ENCODE data around the gene TGFBR3. TPM values are rescaled to one million over a fixed set of nuclear protein-coding genes. Genes with fewer than 3 reads are reported as not detected.
"Not testable (repeated sequence)": the region's sequence is repeated elsewhere in the genome, so short reads cannot be mapped to it uniquely, and the experiment has no call there.

The TGFBR3 gene
- total RNA-seq, 1 experiment from 2014 or later = not detected

DNA sequence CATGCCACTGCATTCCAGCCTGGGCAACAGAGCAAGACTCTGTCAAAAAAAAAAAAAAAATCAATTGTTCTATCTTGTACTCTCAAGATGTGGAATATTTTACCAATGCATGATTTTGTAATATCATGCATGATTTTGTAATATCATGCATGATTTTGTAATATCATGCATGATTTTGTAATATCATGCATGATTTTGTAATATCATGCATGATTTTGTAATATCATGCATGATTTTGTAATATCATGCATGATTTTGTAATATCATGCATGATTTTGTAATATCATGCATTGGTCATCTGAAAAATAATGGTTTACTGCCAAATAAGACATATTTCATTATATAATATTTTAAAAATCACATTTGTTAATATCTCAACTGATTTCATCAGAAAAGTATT is 45.7 kb downstream of the TGFBR3 start:
- not testable (repeated sequence) for H3K4me1 ChIP-seq (ENCODE audit: low read length); H3K4me3 ChIP-seq (ENCODE audit: low read length); H3K9me2 ChIP-seq (replicated peaks; ENCODE audit: insufficient read depth, low read length); H3K4me2 ChIP-seq (ENCODE audit: low read depth, low read length, poor library complexity, severe bottlenecking); H3K27me3 ChIP-seq (ENCODE audit: low read length); H4K20me1 ChIP-seq (ENCODE audit: insufficient read depth, low read depth, low read length); H3K36me3 ChIP-seq (ENCODE audit: insufficient read depth, low read length); H3K79me2 ChIP-seq (ENCODE audit: low read length); H3K27ac ChIP-seq (ENCODE audit: low read length); H2AFZ ChIP-seq (ENCODE audit: low read length); H3K9me3 ChIP-seq (ENCODE audit: low read length); DNase-seq; H3K9ac ChIP-seq (ENCODE audit: low read length)

DNA sequence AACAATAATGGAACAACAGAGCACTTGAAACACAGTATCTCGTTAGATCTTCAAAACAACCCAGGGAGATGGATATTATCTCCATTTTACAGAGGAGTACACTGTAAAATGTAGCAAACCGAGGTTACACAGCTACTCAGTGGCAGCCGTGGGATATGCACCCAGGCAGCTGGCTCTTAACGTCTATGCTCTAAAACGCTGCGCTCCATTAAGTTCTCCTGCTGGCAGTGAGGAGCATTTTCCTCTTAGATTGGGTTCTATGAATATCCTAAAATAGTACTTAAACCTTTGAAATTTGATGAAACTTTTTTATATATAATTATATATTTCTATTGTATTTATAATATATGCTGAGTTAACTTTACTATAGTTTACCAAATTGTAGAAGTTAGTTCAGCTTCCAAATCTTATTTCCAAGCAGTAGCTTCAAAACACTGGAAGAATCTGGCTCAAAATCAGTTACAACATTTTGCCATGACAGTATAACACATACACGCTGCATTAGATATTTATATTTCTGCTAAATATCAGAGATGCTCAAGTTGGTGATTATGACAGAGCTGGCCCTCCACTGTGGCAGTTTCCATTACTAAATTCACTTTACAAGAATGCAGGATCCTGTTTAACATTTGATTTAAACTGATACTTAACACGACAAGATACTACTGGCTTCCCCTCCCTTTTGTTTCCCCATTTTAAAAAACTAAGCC is 49.5 kb downstream of the TGFBR3 start:
- H4K20me1 ChIP-seq (ENCODE audit: insufficient read depth, low read depth, low read length) = no peaks in the 10 kb centered on the region
- H3K27ac ChIP-seq (ENCODE audit: low read length) = no peak overlapping the region

DNA sequence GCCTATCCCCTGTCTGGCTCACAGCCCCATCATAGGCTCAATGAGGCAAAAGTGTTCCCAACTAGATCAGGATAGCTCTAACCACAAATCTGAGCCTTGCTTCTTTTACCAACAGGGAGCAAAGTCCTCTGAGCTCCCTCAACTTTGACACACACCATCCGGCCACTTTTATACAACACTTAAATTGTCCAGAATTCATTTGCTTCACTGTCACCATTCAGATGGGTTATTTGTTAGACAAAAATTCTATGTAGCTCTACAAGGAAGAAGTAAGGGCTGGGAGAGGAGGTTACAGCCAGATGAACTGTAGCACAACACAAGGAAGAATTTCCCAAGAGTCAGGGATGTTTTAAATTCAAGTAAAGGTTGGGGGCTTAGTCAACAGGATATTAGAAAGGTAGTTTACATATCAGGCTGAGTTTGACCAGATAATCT is 50.8 kb downstream of the TGFBR3 start:
- no peaks in the 10 kb centered on the region for H3K27me3 ChIP-seq (ENCODE audit: low read length)
- H4K20me1 ChIP-seq (ENCODE audit: insufficient read depth, low read depth, low read length) = no peaks in the 10 kb centered on the region
- H3K4me2 ChIP-seq (ENCODE audit: low read depth, low read length, poor library complexity, severe bottlenecking) = no peak overlapping the region
- no peak overlapping the region for H3K9ac ChIP-seq (ENCODE audit: low read length)
- H2AFZ ChIP-seq (ENCODE audit: low read length) = no peak overlapping the region
- H3K4me3 ChIP-seq (ENCODE audit: low read length) = no peak overlapping the region
- no peak overlapping the region for H3K27ac ChIP-seq (ENCODE audit: low read length)
- H3K9me3 ChIP-seq (ENCODE audit: low read length) = no peaks in the 10 kb centered on the region
- no peaks in the 10 kb centered on the region for H3K36me3 ChIP-seq (ENCODE audit: insufficient read depth, low read length)
- DNase-seq = no peak
- H3K79me2 ChIP-seq (ENCODE audit: low read length) = no peaks in the 10 kb centered on the region
- no peaks in the 10 kb centered on the region for H3K9me2 ChIP-seq (replicated peaks; ENCODE audit: insufficient read depth, low read length)
- H3K4me1 ChIP-seq (ENCODE audit: low read length) = no peaks in the 10 kb centered on the region

More for the DNA sequence above, 49.5 kb downstream of the TGFBR3 start:
- Histone ChIP-seq H3K4me3 (ENCODE audit: low read length) (no peak overlapping the region), H3K27me3 (ENCODE audit: low read length) (no peaks in the 10 kb centered on the region), H3K4me2 (ENCODE audit: low read depth, low read length, poor library complexity, severe bottlenecking) (no peak overlapping the region), H2AFZ (ENCODE audit: low read length) (no peak overlapping the region), H3K36me3 (ENCODE audit: insufficient read depth, low read length) (no peaks in the 10 kb centered on the region), H3K4me1 (ENCODE audit: low read length) (no peaks in the 10 kb centered on the region), H3K9me3 (ENCODE audit: low read length) (no peaks in the 10 kb centered on the region), H3K79me2 (ENCODE audit: low read length) (no peaks in the 10 kb centered on the region), H3K9me2 (replicated peaks; ENCODE audit: insufficient read depth, low read length) (no peaks in the 10 kb centered on the region), H3K9ac (ENCODE audit: low read length) (no peak overlapping the region)
- no peak for DNase-seq

DNA sequence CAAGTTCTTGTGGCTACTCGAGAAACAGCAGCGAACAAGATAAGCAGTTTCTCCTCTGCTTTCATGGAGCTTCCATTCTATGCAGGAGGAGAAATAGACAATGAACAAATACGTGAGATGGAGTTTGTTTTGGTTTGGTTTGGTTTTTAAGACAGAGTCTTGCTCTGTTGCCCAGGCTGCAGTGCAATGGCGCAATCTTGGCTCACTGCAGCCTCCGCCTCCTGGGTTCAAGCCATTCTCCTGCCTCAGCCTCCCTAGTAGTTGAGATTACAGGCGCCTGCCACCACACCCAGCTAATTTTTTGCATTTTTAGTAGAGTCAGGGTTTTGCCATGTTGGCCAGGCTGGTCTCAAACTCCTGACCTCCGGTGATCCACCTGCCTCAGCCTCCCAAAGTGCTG is 51.4 kb downstream of the TGFBR3 start:
- H3K9me2 ChIP-seq (replicated peaks; ENCODE audit: insufficient read depth, low read length); DNase-seq; H2AFZ ChIP-seq (ENCODE audit: low read length); H3K27ac ChIP-seq (ENCODE audit: low read length); H3K79me2 ChIP-seq (ENCODE audit: low read length); H3K4me1 ChIP-seq (ENCODE audit: low read length); H3K9me3 ChIP-seq (ENCODE audit: low read length); H4K20me1 ChIP-seq (ENCODE audit: insufficient read depth, low read depth, low read length); H3K4me3 ChIP-seq (ENCODE audit: low read length); H3K9ac ChIP-seq (ENCODE audit: low read length); H3K4me2 ChIP-seq (ENCODE audit: low read depth, low read length, poor library complexity, severe bottlenecking); H3K27me3 ChIP-seq (ENCODE audit: low read length); H3K36me3 ChIP-seq (ENCODE audit: insufficient read depth, low read length): not testable (repeated sequence)

- H3K79me2 ChIP-seq (ENCODE audit: low read length) = no peaks in the 10 kb centered on the region
- H3K27me3 ChIP-seq (ENCODE audit: low read length) = no peaks in the 10 kb centered on the region
- H3K9ac ChIP-seq (ENCODE audit: low read length) = no peak overlapping the region
Observed at GRCh38 chr1:91833946-91834345, 52.0 kb downstream of the TGFBR3 start.

DNA sequence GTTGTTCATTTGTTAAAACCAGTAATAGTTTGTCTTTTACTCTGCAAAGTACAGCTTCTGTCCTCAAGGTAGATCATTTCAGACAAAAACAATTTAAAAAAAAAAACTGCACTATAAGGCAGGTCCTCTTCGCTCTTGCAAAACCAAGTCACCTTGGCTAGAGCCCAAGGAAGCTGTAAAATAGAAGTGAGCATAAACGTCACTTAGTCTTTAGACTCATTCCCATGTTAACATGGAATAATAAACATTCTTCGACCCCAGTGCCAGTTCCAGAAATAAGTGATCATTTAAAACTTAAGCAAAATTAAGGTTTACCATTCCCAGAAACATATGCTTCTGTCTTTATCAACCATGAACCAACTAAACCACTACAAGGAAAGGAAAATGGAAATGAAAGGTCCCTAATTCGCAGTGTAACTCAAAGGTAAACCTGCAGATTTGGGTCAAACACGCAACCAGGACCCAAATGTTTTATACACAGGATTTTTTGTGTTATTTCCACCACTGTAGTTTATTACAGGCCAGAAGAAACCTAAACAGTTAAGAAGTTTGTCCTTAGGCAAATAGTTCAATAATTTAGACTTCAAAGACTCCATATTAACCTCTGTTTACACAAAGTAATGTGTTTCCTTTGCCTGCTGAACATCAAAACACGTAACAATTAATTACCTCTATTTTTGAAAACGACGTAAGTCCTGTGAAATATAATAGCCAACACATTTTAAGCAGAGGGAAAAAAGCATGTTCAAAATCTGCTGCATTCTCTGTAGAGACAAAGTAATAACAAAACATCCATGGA is 54.6 kb downstream of the TGFBR3 start:
- no peak overlapping the region for H2AFZ ChIP-seq (ENCODE audit: low read length)
- H3K4me1 ChIP-seq (ENCODE audit: low read length) = no peaks in the 10 kb centered on the region
- H3K79me2 ChIP-seq (ENCODE audit: low read length) = no peaks in the 10 kb centered on the region
- no peak overlapping the region for H3K4me2 ChIP-seq (ENCODE audit: low read depth, low read length, poor library complexity, severe bottlenecking)
- no peaks in the 10 kb centered on the region for H4K20me1 ChIP-seq (ENCODE audit: insufficient read depth, low read depth, low read length)
- no peak for DNase-seq
- H3K27ac ChIP-seq (ENCODE audit: low read length) = no peak overlapping the region
- H3K27me3 ChIP-seq (ENCODE audit: low read length) = no peaks in the 10 kb centered on the region
- no peaks in the 10 kb centered on the region for H3K9me2 ChIP-seq (replicated peaks; ENCODE audit: insufficient read depth, low read length)
- H3K9ac ChIP-seq (ENCODE audit: low read length) = no peak overlapping the region
- no peaks in the 10 kb centered on the region for H3K36me3 ChIP-seq (ENCODE audit: insufficient read depth, low read length)
- H3K9me3 ChIP-seq (ENCODE audit: low read length) = no peaks in the 10 kb centered on the region
- no peak overlapping the region for H3K4me3 ChIP-seq (ENCODE audit: low read length)

More at GRCh38 chr1:91833946-91834345, 52.0 kb downstream of the TGFBR3 start:
- H3K9me3 ChIP-seq (ENCODE audit: low read length) = no peaks in the 10 kb centered on the region
- no peaks in the 10 kb centered on the region for H3K36me3 ChIP-seq (ENCODE audit: insufficient read depth, low read length)
- H3K27ac ChIP-seq (ENCODE audit: low read length) = no peak overlapping the region
- H4K20me1 ChIP-seq (ENCODE audit: insufficient read depth, low read depth, low read length) = no peaks in the 10 kb centered on the region
- H2AFZ ChIP-seq (ENCODE audit: low read length) = no peak overlapping the region
- H3K4me3 ChIP-seq (ENCODE audit: low read length) = no peak overlapping the region
- no peak overlapping the region for H3K4me2 ChIP-seq (ENCODE audit: low read depth, low read length, poor library complexity, severe bottlenecking)
- DNase-seq = no peak
- no peaks in the 10 kb centered on the region for H3K4me1 ChIP-seq (ENCODE audit: low read length)
- no peaks in the 10 kb centered on the region for H3K9me2 ChIP-seq (replicated peaks; ENCODE audit: insufficient read depth, low read length)

GRCh38 chr1:91830242-91831131 is 55.5 kb downstream of the TGFBR3 start:
- no peak for DNase-seq
- H4K20me1 ChIP-seq (ENCODE audit: insufficient read depth, low read depth, low read length) = no peaks in the 10 kb centered on the region
- no peak overlapping the region for H3K27ac ChIP-seq (ENCODE audit: low read length)
- no peaks in the 10 kb centered on the region for H3K4me1 ChIP-seq (ENCODE audit: low read length)
- H2AFZ ChIP-seq (ENCODE audit: low read length) = no peak overlapping the region
- H3K79me2 ChIP-seq (ENCODE audit: low read length) = no peaks in the 10 kb centered on the region
- no peak overlapping the region for H3K9ac ChIP-seq (ENCODE audit: low read length)
- H3K27me3 ChIP-seq (ENCODE audit: low read length) = no peaks in the 10 kb centered on the region
- H3K4me2 ChIP-seq (ENCODE audit: low read depth, low read length, poor library complexity, severe bottlenecking) = no peak overlapping the region
- H3K9me3 ChIP-seq (ENCODE audit: low read length) = no peaks in the 10 kb centered on the region
- no peaks in the 10 kb centered on the region for H3K36me3 ChIP-seq (ENCODE audit: insufficient read depth, low read length)
- H3K9me2 ChIP-seq (replicated peaks; ENCODE audit: insufficient read depth, low read length) = no peaks in the 10 kb centered on the region
- H3K4me3 ChIP-seq (ENCODE audit: low read length) = no peak overlapping the region
